Inflammatory macrophage treated with lipopolysaccharide for 1 hour (primary cell): ENCODE data around the gene HEPH.
"Not testable (repeated sequence)": the region's sequence is repeated elsewhere in the genome, so short reads cannot be mapped to it uniquely, and the experiment has no call there.

Source experiments
- DNase-seq, 2 donors: peaks; one replicate each; pipeline ENCODE4 v3.0.0-alpha.2; 2020 to 2022

The HEPH gene

GRCh38 chrX:66163849-66164411 is at the start of gene HEPH:
TSS of gene HEPH (plus strand) at chrX:66164247. CDS start at chrX:66170571, 6,324 bp downstream.
- DNase-seq, result peak in 1 of 2 donors; percentile 0

- DNase-seq, result not testable (repeated sequence)
Measured at GRCh38 chrX:66118722-66119121, 45.3 kb upstream of the HEPH start.

- not testable (repeated sequence) for DNase-seq
Measured at GRCh38 chrX:66121354-66121753, 42.7 kb upstream of the HEPH start.

GRCh38 chrX:66126662-66127061 is 37.4 kb upstream of the HEPH start:
- DNase-seq, result no peak

- no peak for DNase-seq
Measured at GRCh38 chrX:66130469-66130868, 33.6 kb upstream of the HEPH start.

- DNase-seq, result not testable (repeated sequence)
Measured at GRCh38 chrX:66135284-66135683, 28.8 kb upstream of the HEPH start.

GRCh38 chrX:66142351-66142750 is 21.7 kb upstream of the HEPH start:
- no peak for DNase-seq

GRCh38 chrX:66144258-66144657 is 19.8 kb upstream of the HEPH start:
- DNase-seq, result no peak

GRCh38 chrX:66149519-66149918 is 14.5 kb upstream of the HEPH start:
- no peak for DNase-seq

GRCh38 chrX:66150163-66150562 is 13.9 kb upstream of the HEPH start:
- no peak for DNase-seq

- no peak for DNase-seq
Measured at GRCh38 chrX:66162331-66162822, 1.7 kb upstream of the HEPH start.

GRCh38 chrX:66163447-66163846 is 600 bp upstream of the HEPH start:
- DNase-seq, result no peak

- DNase-seq, result no peak
Measured at GRCh38 chrX:66164470-66164869, 423 bp downstream of the HEPH start.

GRCh38 chrX:66164931-66165330 is 884 bp downstream of the HEPH start:
- no peak for DNase-seq

GRCh38 chrX:66166671-66167070 is 2.6 kb downstream of the HEPH start:
- no peak for DNase-seq

GRCh38 chrX:66167431-66167830 is 3.4 kb downstream of the HEPH start:
- DNase-seq, result no peak

- no peak for DNase-seq
Measured at GRCh38 chrX:66176134-66176533, 12.1 kb downstream of the HEPH start.

- peak in 1 of 2 donors; percentile 0 for DNase-seq
Measured at GRCh38 chrX:66191563-66191962, 27.5 kb downstream of the HEPH start.

- DNase-seq, result no peak
Measured at GRCh38 chrX:66193821-66194220, 29.8 kb downstream of the HEPH start.

GRCh38 chrX:66200050-66200664 is 36.1 kb downstream of the HEPH start:
- no peak for DNase-seq

- peak in 1 of 2 donors; percentile 2 for DNase-seq
Measured at GRCh38 chrX:66200855-66201795, 37.1 kb downstream of the HEPH start.

GRCh38 chrX:66203114-66203513 is 39.1 kb downstream of the HEPH start:
- no peak for DNase-seq

GRCh38 chrX:66221856-66222255 is 57.8 kb downstream of the HEPH start:
- DNase-seq, result no peak

- no peak for DNase-seq
Measured at GRCh38 chrX:66232296-66232695, 68.2 kb downstream of the HEPH start.
